SU-DHL-6 (cell line): ENCODE results near the gene AMFR.

ENCODE experiments used
- CTCF ChIP-seq: fragments of 200-600 bp; sonication (generic); IDR thresholded peaks from one replicate; pipeline ENCODE4 v1.5.1; 2017; ENCODE audit warnings: antibody characterized with exemption, mild to moderate bottlenecking, low read length, moderate library complexity; ENCODE audit not compliant: insufficient read depth, poor library complexity, severe bottlenecking
- EZH2phosphoT487 ChIP-seq: fragments of 200-600 bp; sonication (generic), shearing (Covaris generic); conservative IDR thresholded peaks from 2 replicates; pipeline ENCODE4 v1.6.1; 2018; ENCODE audit warnings: mild to moderate bottlenecking, antibody characterized with exemption, low read length, moderate library complexity, mixed read lengths

GRCh38 chr16:56451753-56452689 lies 26.7 kb upstream of the AMFR start:
- TF ChIP-seq CTCF (no peak), EZH2phosphoT487 (no peak)
